KOPT-K1 (cell line): ENCODE measurements around the gene GGT6.

Source experiments
- H3K27ac ChIP-seq: fragments of 200-600 bp; sonication (generic); 2 replicates; pipeline ENCODE4 v1.5.1; 2016; ENCODE audit warnings: antibody characterized with exemption, mild to moderate bottlenecking, low read depth, low read length; ENCODE audit not compliant: poor library complexity, severe bottlenecking
- H3K36me3 ChIP-seq: fragments of 200-600 bp; sonication (generic); 2 replicates; pipeline ENCODE4 v1.5.1; 2017; ENCODE audit warnings: antibody characterized with exemption, mild to moderate bottlenecking, low read length, moderate library complexity; ENCODE audit not compliant: insufficient read depth
- H3K9me3 ChIP-seq: fragments of 200-600 bp; sonication (generic); 2 replicates; pipeline ENCODE4 v1.5.1; 2017; ENCODE audit warnings: antibody characterized with exemption, low read length, mild to moderate bottlenecking; ENCODE audit not compliant: insufficient read depth, poor library complexity, severe bottlenecking

Gene GGT6

DNA sequence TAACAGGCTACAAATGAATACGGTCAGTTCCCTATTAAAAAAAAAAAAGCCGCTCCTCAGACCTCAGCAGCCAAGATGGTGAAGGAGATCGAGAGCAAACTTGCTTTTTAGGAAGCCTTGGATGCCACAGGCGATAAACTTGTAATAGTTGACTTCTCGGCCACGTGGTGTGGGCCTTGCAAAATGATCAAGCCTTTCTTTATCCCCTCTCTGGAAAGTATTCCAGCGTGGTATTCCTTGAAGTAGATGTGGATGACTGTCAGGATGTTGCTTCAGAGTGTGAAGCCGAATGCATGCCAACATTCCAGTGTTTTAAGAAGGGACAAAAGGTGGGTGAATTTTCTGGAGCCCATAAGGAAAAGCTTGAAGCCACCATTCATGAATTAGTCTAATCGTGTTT, 11.8 kb upstream of the GGT6 start:
- H3K27ac ChIP-seq = no peak overlapping the region
- no peaks in the 10 kb centered on the region for H3K9me3 ChIP-seq
- H3K36me3 ChIP-seq = no peaks in the 10 kb centered on the region

GRCh38 chr17:4569591-4569990, 9.2 kb upstream of the GGT6 start:
- Histone ChIP-seq H3K9me3 (no peaks in the 10 kb centered on the region), H3K27ac (no peak overlapping the region), H3K36me3 (no peaks in the 10 kb centered on the region)

- H3K9me3 ChIP-seq = no peaks in the 10 kb centered on the region
- H3K27ac ChIP-seq = no peak overlapping the region
- H3K36me3 ChIP-seq = no peaks in the 10 kb centered on the region
Observed at GRCh38 chr17:4566785-4567184, 6.4 kb upstream of the GGT6 start.

GRCh38 chr17:4565209-4566141, 5.1 kb upstream of the GGT6 start:
- Histone ChIP-seq H3K9me3 (no peaks in the 10 kb centered on the region), H3K27ac (peak overlapping the region; percentile 10)

GRCh38 chr17:4562015-4562969, 1.9 kb upstream of the GGT6 start:
- Histone ChIP-seq H3K36me3 (no peaks in the 10 kb centered on the region), H3K9me3 (no peaks in the 10 kb centered on the region), H3K27ac (peak overlapping the region; percentile 29)

More at GRCh38 chr17:4565209-4566141, 5.1 kb upstream of the GGT6 start:
- H3K36me3 ChIP-seq = no peaks in the 10 kb centered on the region

- Histone ChIP-seq H3K36me3 (no peaks in the 10 kb centered on the region), H3K9me3 (no peaks in the 10 kb centered on the region), H3K27ac (no peak overlapping the region)
Observed at GRCh38 chr17:4560837-4561256, 470 bp upstream of the GGT6 start.

GRCh38 chr17:4559966-4560365, 411 bp downstream of the GGT6 start:
- H3K36me3 ChIP-seq = no peaks in the 10 kb centered on the region
- H3K27ac ChIP-seq = no peak overlapping the region
- H3K9me3 ChIP-seq = no peaks in the 10 kb centered on the region

DNA sequence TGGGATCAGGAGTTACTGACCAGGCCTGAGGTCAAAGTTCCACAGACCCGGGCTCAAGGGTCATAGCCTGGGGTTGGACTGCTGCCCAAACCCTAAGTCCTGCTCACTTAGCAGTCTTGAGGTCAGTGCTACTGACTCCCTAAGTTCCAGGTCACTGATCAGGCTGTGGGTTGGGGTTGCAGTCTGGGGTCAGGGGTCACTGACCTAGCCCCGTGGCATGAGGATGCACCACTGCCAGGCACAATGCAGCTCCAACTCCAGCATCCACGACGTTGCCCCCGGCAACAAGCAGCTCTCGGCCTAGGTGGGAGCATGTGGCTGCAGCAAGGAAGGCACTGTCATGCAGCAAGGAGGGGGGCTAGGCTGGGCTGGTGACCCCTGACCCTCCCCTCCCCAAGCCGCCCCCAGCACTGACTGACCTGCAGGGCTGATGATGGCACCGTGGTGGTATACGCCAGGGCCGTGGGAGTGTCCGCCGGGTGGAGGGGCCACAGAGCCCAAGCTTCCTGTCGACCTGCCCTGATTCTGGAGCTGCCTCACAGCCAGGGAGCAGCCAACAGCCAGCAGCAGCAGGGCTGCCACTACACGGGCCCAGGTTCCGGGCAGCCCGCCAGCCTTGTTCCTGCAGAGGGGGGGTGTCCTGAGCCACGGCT, 1.1 kb downstream of the GGT6 start:
- Histone ChIP-seq H3K9me3 (no peaks in the 10 kb centered on the region), H3K27ac (no peak overlapping the region), H3K36me3 (no peaks in the 10 kb centered on the region)

DNA sequence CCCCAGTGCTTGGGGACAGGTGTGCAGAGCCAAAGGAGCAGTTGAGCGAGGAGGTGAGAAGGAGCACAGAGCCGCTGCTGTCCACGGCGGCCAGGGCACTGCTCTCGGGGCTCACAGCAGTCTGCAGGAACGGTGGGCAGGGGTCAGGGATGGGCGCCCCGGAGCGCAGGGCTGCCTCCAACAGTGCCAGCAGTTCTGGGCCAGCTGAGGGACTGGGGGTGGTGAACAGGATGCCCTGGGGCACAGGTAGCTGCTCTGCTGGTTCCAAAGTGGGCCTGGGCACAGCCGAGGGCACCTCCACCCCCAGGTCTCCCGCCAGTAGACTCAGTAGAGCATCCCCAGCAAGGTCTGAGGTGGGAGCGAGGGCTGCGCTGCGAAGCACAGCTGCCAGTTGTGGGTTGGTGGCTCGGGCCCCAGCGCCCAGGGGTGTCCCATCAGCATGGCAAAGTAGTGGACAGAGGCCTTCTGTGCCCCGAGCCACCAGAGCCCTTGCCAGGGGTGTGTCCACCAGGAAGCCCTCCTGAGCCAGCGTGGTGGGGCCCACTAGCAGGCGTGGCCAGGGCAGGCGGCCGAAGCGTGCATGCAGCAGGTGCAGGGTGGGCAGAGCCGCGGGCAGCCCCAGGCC, 1.9 kb downstream of the GGT6 start:
- H3K27ac ChIP-seq = no peak overlapping the region
- no peaks in the 10 kb centered on the region for H3K9me3 ChIP-seq
- H3K36me3 ChIP-seq = peaks cover 6% of the 10 kb centered on the region

DNA sequence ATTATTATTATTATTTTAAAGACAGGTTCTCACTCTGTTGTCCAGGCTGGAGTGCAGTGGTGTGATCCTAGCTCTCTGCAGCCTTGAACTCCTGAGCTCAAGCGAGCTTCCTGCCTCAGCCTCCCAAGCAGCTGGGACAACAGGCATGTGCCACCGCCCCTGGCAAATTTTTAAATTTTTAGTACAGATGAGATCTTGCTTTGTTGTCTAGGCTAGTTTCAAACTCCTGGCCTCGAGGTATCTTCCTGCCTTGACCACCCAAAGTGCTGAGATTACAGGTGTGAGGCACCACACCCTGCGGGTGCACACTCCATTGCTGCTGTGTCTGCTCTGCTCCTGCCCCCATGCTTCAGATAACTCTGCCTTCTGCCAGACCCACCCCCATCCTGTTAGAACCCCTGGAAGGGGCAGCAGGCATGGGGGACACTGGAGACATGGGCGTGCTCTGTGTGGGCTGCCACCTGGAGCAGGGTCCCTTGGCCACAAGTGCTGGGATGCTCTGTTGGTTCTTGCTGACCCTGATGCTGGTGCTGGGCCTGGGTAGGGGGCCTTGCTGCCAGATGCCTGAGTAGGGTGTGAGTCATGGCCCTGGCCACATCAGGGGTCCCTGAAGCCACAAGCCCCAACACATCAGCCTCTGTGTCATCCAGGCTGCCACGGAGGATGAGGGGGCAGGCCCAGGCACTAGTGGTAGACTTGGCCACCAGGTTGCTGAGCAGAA, 2.6 kb downstream of the GGT6 start:
- no peaks in the 10 kb centered on the region for H3K9me3 ChIP-seq

GRCh38 chr17:4556996-4557395, 3.4 kb downstream of the GGT6 start:
- peaks cover 20% of the 10 kb centered on the region for H3K36me3 ChIP-seq
- H3K9me3 ChIP-seq = no peaks in the 10 kb centered on the region
- no peak overlapping the region for H3K27ac ChIP-seq

More for the DNA sequence above, 2.6 kb downstream of the GGT6 start:
- Histone ChIP-seq H3K36me3 (peaks cover 13% of the 10 kb centered on the region), H3K27ac (no peak overlapping the region)

DNA sequence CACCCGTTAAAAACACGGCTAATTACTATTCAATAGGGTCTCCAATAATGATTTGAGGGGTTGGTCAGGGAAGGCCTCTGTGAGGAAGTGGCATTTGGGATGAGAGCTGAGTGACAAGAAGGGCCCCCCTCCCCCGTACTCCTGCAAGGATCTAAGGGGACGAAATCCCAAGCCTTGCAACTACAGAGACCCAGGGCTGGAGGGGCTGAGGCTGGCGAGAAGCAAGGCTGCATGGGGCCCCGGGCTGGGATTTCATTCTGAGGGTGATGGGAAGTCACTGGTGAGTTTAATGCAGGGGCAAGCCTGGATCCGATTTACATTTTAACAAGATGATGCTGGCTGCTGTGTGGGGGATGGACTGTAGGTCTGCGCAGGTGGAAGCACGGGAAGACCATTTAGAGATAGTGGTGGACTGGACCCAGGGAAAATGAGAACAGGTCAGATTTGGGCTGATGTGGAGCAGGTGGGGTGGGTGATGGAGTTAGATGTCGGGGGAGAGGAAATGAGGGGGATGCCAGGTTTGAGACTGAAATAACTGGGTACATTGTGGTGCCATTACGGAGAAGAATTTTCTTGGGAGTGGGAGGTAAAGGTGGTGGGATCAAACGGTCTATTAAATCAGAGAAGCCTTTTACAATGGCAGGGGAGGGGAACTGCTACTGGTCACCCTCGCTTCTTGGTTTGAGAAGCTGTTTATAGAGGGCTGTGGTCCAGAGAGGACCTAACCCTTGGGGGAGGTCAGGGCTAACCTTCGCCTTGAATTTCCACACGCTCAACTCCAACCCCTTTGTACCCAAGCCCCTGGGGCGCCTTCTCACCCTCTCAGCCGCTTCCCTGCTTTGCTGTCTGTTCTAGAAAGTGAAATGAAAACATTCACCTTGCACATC, 4.3 kb downstream of the GGT6 start:
- H3K9me3 ChIP-seq = no peaks in the 10 kb centered on the region
- H3K36me3 ChIP-seq = peaks cover 29% of the 10 kb centered on the region
- H3K27ac ChIP-seq = peak overlapping the region; percentile 86
